ENCODE measurements around the gene POU6F1.

POU6F1 gene

GRCh38 chr12:51150777-51151176, 67.1 kb downstream of the POU6F1 start:
- DNase-seq = no peak

- no peak for DNase-seq
Measured at GRCh38 chr12:51147309-51147708, 70.6 kb downstream of the POU6F1 start.

- DNase-seq = no peak
Measured at GRCh38 chr12:51139292-51139844, 78.5 kb downstream of the POU6F1 start.
